ENCODE results near the gene EN1.

GRCh38 chr2:118826093-118826492, 21.4 kb downstream of the EN1 start:
- TF ChIP-seq CTCF (conservative IDR thresholded peaks at IDR 0.05) (no peak), ZFX (IDR thresholded peaks at IDR 0.05) (no peak)

All from C4-2B (cell line).